ENCODE data around the gene ATP5F1D. TPM values are rescaled to one million over a fixed set of nuclear protein-coding genes. Genes with fewer than 3 reads are reported as not detected.

Gene ATP5F1D
- total and polyA plus RNA-seq, 7 experiments from 2014 or later = 90.6 to 302 (median 114) TPM

DNA sequence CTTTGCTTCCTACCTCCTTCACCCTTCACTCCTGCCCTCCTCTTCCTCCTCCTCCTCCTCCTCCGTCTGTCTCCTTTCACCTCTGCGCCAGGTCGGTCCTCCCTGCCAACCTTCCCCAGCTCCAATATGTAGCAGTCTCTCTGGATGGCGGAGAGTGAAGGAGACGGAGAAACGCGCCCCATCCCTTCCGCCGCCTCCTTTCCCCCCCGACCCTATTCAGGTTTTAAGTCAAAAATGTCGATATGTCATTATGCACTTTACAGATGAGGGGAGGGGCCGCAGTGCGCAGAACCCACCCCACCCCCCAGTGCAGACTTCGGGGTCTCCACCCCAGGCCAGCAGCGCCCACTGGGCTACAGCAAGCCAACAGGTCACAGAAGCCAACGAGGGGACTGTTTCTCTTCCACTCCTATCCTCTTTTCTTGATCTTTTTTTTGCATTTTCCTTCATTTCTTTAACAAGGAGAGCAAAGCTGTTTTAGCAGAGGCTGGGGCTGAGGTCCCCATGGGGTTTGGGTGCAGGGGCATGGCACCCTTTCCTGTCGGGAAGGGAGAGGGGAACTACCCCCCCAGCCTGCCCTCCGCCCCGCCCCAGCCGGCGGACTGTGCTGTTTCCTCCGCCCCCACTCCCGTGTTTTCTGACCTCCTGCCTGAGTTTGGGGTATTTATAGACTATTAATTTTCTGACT is 16.1 kb downstream of the ATP5F1D start:
- Mint-ChIP-seq H3K4me3 (peak overlapping the region; percentile 21 to 90 (median 52)), H3K36me3 (peaks cover 0 to 17% (median 4%) of the 10 kb centered on the region in 5 donors), H3K27ac (peak overlapping the region; percentile 57 to 98 (median 93)), H3K27me3 (no peaks in the 10 kb centered on the region), H3K4me1 (peaks cover 26 to 60% (median 52%) of the 10 kb centered on the region in 7 donors), H3K9me3 (no peaks in the 10 kb centered on the region)
- ChIA-PET CTCF (interaction anchor here (1.7 to 3.5 kb wide), 2 partner anchors 9 to 14 kb away, joined by 5 to 16 read pairs; no protein-coding TSS in a partner anchor), POLR2A (interaction anchor here (3.4 to 14.9 kb wide), 3 partner anchors 9 to 18 kb away, joined by 11 to 366 read pairs (median 229); partner anchors contain the start of genes ATP5F1D, CIRBP and FAM174C)
- Histone ChIP-seq H3K36me3 (ENCODE audit: control insufficient read depth in 2 of 3, insufficient read depth in 3 of 3, low read length in 3 of 3) (peaks cover 19 to 46% (median 29%) of the 10 kb centered on the region in 3 experiments), H3K27me3 (ENCODE audit: control insufficient read depth in 2 of 2, insufficient read depth in 2 of 2, low read length in 2 of 2) (no peaks in the 10 kb centered on the region), H3K27ac (ENCODE audit: low read depth, low read length) (peak overlapping the region; percentile 99), H3K4me1 (ENCODE audit: control insufficient read depth in 2 of 2, insufficient read depth in 2 of 2, low read length in 2 of 2) (peaks cover 61 to 71% of the 10 kb centered on the region in 2 donors), H3K9me3 (ENCODE audit: control insufficient read depth in 2 of 3, low read length in 3 of 3) (no peaks in the 10 kb centered on the region), H3K4me3 (ENCODE audit: low read length) (no peak overlapping the region)
- ATAC-seq = no peak
- DNase-seq = no peak
- intact Hi-C loops (cut with micrococcal nuclease) = no loop called here

DNA sequence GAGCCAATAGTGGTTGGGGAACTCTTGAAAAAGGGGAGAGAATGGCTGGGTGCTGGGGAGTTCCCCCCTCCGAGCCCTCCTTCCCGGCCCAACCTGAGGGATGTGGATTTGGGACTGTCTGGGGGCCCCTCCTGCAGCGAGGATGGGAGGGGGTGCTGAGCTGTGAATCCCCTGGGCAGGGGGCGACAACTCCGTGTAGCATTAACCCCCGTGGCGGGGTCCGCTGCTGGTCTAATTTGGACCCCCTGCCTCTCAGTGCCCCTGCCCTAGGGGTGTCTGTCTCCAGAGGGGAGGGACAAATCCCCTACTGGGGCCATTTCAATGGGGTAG is 16.6 kb downstream of the ATP5F1D start:
- Histone ChIP-seq H3K4me1 (ENCODE audit: control insufficient read depth in 2 of 2, insufficient read depth in 2 of 2, low read length in 2 of 2) (peaks cover 64 to 71% of the 10 kb centered on the region in 2 donors), H3K27ac (ENCODE audit: low read depth, low read length) (peak overlapping the region; percentile 99)
- ATAC-seq = no peak

DNA sequence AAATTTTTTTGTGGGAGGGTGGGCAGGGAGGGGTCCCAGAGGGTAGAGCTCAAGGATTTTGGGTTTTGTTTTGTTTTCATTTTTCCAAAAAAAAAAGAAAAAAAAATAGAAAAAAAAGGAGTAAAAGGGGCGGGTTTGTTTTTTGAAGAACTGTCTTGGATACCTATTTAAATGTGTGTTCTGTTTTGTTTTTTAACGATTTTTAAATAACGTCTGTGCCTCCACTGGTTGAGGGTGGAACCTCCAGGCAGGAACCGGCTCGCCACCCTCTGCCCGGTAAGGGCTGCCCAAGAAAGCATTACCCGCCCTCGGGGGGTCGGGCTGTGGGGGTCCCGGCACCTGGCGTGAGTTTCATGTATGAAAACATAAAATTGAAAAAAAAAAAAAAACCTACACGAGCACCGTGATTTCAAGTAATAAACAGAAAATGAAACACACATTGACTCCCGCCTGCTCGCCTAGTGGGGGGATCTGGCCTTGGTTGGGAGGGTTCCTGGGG is 17.2 kb downstream of the ATP5F1D start:
- ATAC-seq = no peak
- no peaks in the 10 kb centered on the region for H3K9me3 Mint-ChIP-seq

More for the DNA sequence above, 16.6 kb downstream of the ATP5F1D start:
- Mint-ChIP-seq H3K4me3 (peak overlapping the region in 9 of 10 donors; percentile 44 to 90 (median 88)), H3K36me3 (peaks cover 0 to 17% (median 4%) of the 10 kb centered on the region in 5 donors), H3K9me3 (no peaks in the 10 kb centered on the region), H3K4me1 (peaks cover 26 to 63% (median 56%) of the 10 kb centered on the region in 7 donors), H3K27me3 (no peaks in the 10 kb centered on the region), H3K27ac (peak overlapping the region; percentile 62 to 98 (median 96))
- intact Hi-C loops (cut with micrococcal nuclease) = no loop called here
- ChIA-PET CTCF (interaction anchor here (1.7 to 3.5 kb wide), 3 partner anchors 9 to 14 kb away, joined by 5 to 16 read pairs (median 8); partner anchors contain the start of gene CIRBP), POLR2A (interaction anchor here (2.4 to 14.9 kb wide), 3 partner anchors 9 to 17 kb away, joined by 13 to 366 read pairs (median 229); partner anchors contain the start of genes ATP5F1D, CIRBP and FAM174C)
- Histone ChIP-seq H3K9me3 (ENCODE audit: control insufficient read depth in 2 of 3, low read length in 3 of 3) (no peaks in the 10 kb centered on the region), H3K4me3 (ENCODE audit: low read length) (no peak overlapping the region), H3K27me3 (ENCODE audit: control insufficient read depth in 2 of 2, insufficient read depth in 2 of 2, low read length in 2 of 2) (no peaks in the 10 kb centered on the region), H3K36me3 (ENCODE audit: control insufficient read depth in 2 of 3, insufficient read depth in 3 of 3, low read length in 3 of 3) (peaks cover 19 to 46% (median 29%) of the 10 kb centered on the region in 3 experiments)
- DNase-seq = no peak

DNA sequence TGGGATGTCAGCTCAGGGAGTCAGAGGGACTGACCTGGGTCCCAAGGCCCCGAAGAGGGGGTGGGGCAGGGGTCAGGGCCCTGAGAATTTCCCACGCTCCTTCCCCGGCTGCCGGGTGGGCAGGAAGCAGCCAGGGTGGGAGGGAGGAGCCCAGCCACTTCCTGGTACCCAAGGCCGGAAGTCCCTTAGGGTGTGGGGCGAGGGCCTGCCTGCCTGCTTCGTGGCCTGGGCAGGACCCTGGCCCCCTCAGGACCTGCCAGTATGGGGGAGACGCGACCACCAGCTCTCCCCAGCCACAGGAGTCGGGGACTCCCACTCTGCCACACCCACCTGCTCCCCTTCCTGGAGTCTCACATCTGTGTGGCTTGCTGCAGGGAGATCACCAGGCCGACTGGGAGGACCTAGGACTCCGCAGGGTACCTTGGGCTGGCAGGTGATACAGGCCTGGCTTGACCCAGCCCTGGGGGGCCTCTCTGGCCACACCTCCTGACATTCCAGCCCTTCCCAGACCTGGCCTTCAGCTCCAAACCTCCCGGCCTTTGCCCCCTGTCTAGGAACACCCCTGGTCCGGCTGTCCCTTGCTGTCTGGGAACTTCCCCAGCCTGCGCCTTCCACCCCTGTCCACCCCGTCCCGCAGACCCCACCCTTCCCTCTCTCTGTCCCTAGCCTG is 17.8 kb downstream of the ATP5F1D start:
- peak overlapping the region; percentile 73 for H3K4me3 ChIP-seq (ENCODE audit: low read length)
- H3K36me3 Mint-ChIP-seq = peaks cover 0 to 14% (median 4%) of the 10 kb centered on the region in 5 donors
- H3K27me3 Mint-ChIP-seq = no peaks in the 10 kb centered on the region
- H3K27me3 ChIP-seq (ENCODE audit: control insufficient read depth in 2 of 2, insufficient read depth in 2 of 2, low read length in 2 of 2) = no peaks in the 10 kb centered on the region
- ChIA-PET CTCF (interaction anchor here (0.6 to 3.5 kb wide), 3 partner anchors 9 to 82 kb away, joined by 3 to 16 read pairs (median 8); partner anchors contain the start of gene CIRBP), POLR2A (interaction anchor here (0.6 to 14.9 kb wide), 8 partner anchors 7 to 595 kb away, joined by 3 to 366 read pairs (median 9); partner anchors contain the start of genes ATP5F1D, CIRBP and FAM174C)
- H3K9me3 Mint-ChIP-seq = no peaks in the 10 kb centered on the region
- peaks cover 55 to 60% of the 10 kb centered on the region in 2 donors for H3K4me1 ChIP-seq (ENCODE audit: control insufficient read depth in 2 of 2, insufficient read depth in 2 of 2, low read length in 2 of 2)
- ATAC-seq (peak; percentile 43), DNase-seq (peak; percentile 64 to 80 (median 77))
- intact Hi-C loops (cut with micrococcal nuclease) = loop anchor here in 1 of 2 donors (1.0 kb wide), 1 partner anchor 10 kb away; no protein-coding TSS in a partner anchor
- H3K27ac ChIP-seq (ENCODE audit: low read depth, low read length) = peak overlapping the region; percentile 99
- peaks cover 26 to 64% (median 55%) of the 10 kb centered on the region in 7 donors for H3K4me1 Mint-ChIP-seq
- H3K36me3 ChIP-seq (ENCODE audit: control insufficient read depth in 2 of 3, insufficient read depth in 3 of 3, low read length in 3 of 3) = peaks cover 18 to 37% (median 23%) of the 10 kb centered on the region in 3 experiments
- H3K27ac Mint-ChIP-seq = peak overlapping the region; percentile 92 to 98 (median 97)
- H3K4me3 Mint-ChIP-seq = peak overlapping the region; percentile 82 to 90 (median 88)
- H3K9me3 ChIP-seq (ENCODE audit: control insufficient read depth in 2 of 3, low read length in 3 of 3) = no peaks in the 10 kb centered on the region

More for the DNA sequence above, 17.2 kb downstream of the ATP5F1D start:
- H3K4me3 ChIP-seq (ENCODE audit: low read length) = peak overlapping the region; percentile 73
- H3K27me3 Mint-ChIP-seq = no peaks in the 10 kb centered on the region
- no peaks in the 10 kb centered on the region for H3K9me3 ChIP-seq (ENCODE audit: control insufficient read depth in 2 of 3, low read length in 3 of 3)
- H3K36me3 ChIP-seq (ENCODE audit: control insufficient read depth in 2 of 3, insufficient read depth in 3 of 3, low read length in 3 of 3) = peaks cover 19 to 43% (median 28%) of the 10 kb centered on the region in 3 experiments
- ChIA-PET CTCF (interaction anchor here (0.6 to 3.5 kb wide), 4 partner anchors 8 to 81 kb away, joined by 3 to 16 read pairs (median 6); partner anchors contain the start of gene CIRBP), POLR2A (interaction anchor here (2.4 to 14.9 kb wide), 3 partner anchors 8 to 16 kb away, joined by 13 to 366 read pairs (median 229); partner anchors contain the start of genes ATP5F1D, CIRBP and FAM174C)
- H3K27ac ChIP-seq (ENCODE audit: low read depth, low read length) = peak overlapping the region; percentile 99
- no peaks in the 10 kb centered on the region for H3K27me3 ChIP-seq (ENCODE audit: control insufficient read depth in 2 of 2, insufficient read depth in 2 of 2, low read length in 2 of 2)
- peak overlapping the region; percentile 82 to 90 (median 88) for H3K4me3 Mint-ChIP-seq
- DNase-seq = no peak
- peaks cover 0 to 14% (median 4%) of the 10 kb centered on the region in 5 donors for H3K36me3 Mint-ChIP-seq
- peak overlapping the region; percentile 92 to 98 (median 97) for H3K27ac Mint-ChIP-seq
- intact Hi-C loops (cut with micrococcal nuclease) = loop anchor here in 1 of 2 donors (1.0 kb wide), 1 partner anchor 9 kb away; no protein-coding TSS in a partner anchor
- H3K4me1 Mint-ChIP-seq = peaks cover 26 to 62% (median 55%) of the 10 kb centered on the region in 7 donors
- H3K4me1 ChIP-seq (ENCODE audit: control insufficient read depth in 2 of 2, insufficient read depth in 2 of 2, low read length in 2 of 2) = peaks cover 59 to 66% of the 10 kb centered on the region in 2 donors

DNA sequence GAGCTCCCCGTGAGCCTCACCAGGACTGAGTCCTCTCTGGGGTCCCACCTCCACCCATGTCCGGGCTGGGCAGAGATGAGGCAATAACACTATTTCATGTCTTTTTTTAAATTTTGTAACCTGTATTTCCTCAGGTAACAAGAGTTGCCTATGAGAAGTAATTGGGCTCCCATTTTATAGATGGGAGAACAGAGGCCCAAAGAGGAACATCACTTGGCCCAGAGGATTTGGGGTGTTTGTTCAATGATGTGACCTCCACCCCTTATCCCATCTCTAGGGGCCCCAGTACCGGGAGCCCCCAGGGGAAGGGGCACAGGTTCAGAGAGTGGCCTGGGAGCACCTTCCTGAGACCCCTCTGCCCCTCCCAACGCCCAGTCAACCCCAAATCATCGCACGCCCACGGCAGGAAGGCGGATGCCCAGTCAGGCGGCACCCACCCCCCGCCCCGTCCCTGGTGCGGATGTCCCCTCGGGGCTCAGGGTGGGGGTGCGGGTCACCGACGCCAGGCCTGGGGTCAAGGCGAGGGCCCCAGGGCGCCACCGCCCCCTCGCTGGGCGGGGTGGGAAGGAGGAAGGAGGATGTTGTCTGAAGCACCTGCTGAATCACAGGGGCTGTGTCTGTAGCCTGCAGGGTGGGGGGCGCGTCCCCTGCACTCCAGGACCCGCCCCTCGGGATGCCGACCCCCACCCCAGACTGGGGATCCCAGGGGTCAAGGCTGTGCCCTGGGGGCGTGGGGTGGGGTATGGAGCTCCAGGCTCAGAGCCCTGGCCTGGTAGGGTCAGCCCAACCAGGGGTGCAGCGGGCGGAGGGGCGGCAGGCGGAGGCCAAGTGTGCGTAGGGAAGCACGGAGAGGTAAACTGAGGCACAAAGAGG is 18.6 kb downstream of the ATP5F1D start:
- Histone ChIP-seq H3K9me3 (ENCODE audit: control insufficient read depth in 2 of 3, low read length in 3 of 3) (no peaks in the 10 kb centered on the region), H3K27ac (ENCODE audit: low read depth, low read length) (peak overlapping the region; percentile 99), H3K27me3 (ENCODE audit: control insufficient read depth in 2 of 2, insufficient read depth in 2 of 2, low read length in 2 of 2) (no peaks in the 10 kb centered on the region), H3K4me3 (ENCODE audit: low read length) (peak overlapping the region; percentile 73), H3K36me3 (ENCODE audit: control insufficient read depth in 2 of 3, insufficient read depth in 3 of 3, low read length in 3 of 3) (peaks cover 10 to 29% (median 15%) of the 10 kb centered on the region in 3 experiments), H3K4me1 (ENCODE audit: control insufficient read depth in 2 of 2, insufficient read depth in 2 of 2, low read length in 2 of 2) (peaks cover 49 to 53% of the 10 kb centered on the region in 2 donors)
- ATAC-seq (peak; percentile 28), DNase-seq (peak in 4 of 9 donors; percentile 34 to 72 (median 58))
- Mint-ChIP-seq H3K4me3 (peak overlapping the region; percentile 83 to 91 (median 88)), H3K9me3 (no peaks in the 10 kb centered on the region), H3K27me3 (no peaks in the 10 kb centered on the region), H3K36me3 (peaks cover 0 to 8% (median 4%) of the 10 kb centered on the region in 5 donors), H3K27ac (peak overlapping the region; percentile 92 to 98 (median 97)), H3K4me1 (peaks cover 32 to 62% (median 51%) of the 10 kb centered on the region in 7 donors)
- intact Hi-C loops (cut with micrococcal nuclease) = loop anchor here (1.0 to 10.0 kb wide), 3 partner anchors 11 to 595 kb away; partner anchors contain the start of gene FAM174C (in 1 of the 2)
- ChIA-PET POLR2A (interaction anchor here (0.6 to 14.9 kb wide), 10 partner anchors 7 to 594 kb away, joined by 3 to 366 read pairs (median 6); partner anchors contain the start of genes ATP5F1D, CIRBP and FAM174C), CTCF (interaction anchor here (2.9 to 3.5 kb wide), 2 partner anchors 8 to 16 kb away, joined by 8 to 16 read pairs; partner anchors contain the start of gene CIRBP)
